ENCODE data around the gene NTSR1.

- no peak for TF ChIP-seq CTCF (IDR thresholded peaks at IDR 0.05; ENCODE audit: insufficient read depth, low read length)
- TF ChIP-seq REST (IDR thresholded peaks at IDR 0.05; ENCODE audit: insufficient replicate concordance, low read depth) = no peak
- TF ChIP-seq POLR2AphosphoS5 (IDR thresholded peaks at IDR 0.05; ENCODE audit: low read depth) = no peak
- no peak for TF ChIP-seq GABPA (IDR thresholded peaks at IDR 0.05; ENCODE audit: low read depth)
These were observed 37.6 kb upstream of the NTSR1 start for GRCh38 chr20:62670998-62671397.
